SK-N-SH (cell line): ENCODE results near the gene INSYN1. TPM values are rescaled to one million over a fixed set of nuclear protein-coding genes. Genes with fewer than 3 reads are reported as not detected.

Source experiments
- CTCF ChIA-PET: fragments of 300-600, 350-600 bp; formaldehyde crosslinking; extraction: SDS; loops from one replicate; lab custom pipeline; 2021; lab: Yijun Ruan, JAX
- POLR2A ChIA-PET: fragments of 350-600 bp; sonication (Branson Sonifier 250); formaldehyde crosslinking; extraction: SDS; loops from one replicate; lab custom pipeline; 2020; ENCODE audit warnings: antibody characterized with exemption, inconsistent platforms; lab: Yijun Ruan, JAX
- DNase-seq: peaks from one replicate; pipeline ENCODE4 v3.0.0; 2012
- H2AFZ ChIP-seq: fragments of 200-600 bp; sonication (generic); 2 replicates; pipeline ENCODE4 v1.8.1; 2016; ENCODE audit warnings: antibody characterized with exemption, mild to moderate bottlenecking, low read depth
- H3F3A ChIP-seq: fragments of 200-600 bp; sonication (generic); replicated peaks from 2 replicates; pipeline ENCODE3; 2016; ENCODE audit warnings: antibody characterized with exemption, mild to moderate bottlenecking; ENCODE audit not compliant: insufficient read depth
- H3K27ac ChIP-seq, 2 experiments: fragments of 200-500 bp in 1 of 2; fragments of 200-600 bp in 1 of 2; sonication (Bioruptor generic) in 1 of 2; sonication (generic), shearing (Covaris generic) in 1 of 2; 2 replicates each; pipeline versions ENCODE4 v1.5.1 to v1.6.1; 2014 to 2016; ENCODE audit warnings: low read depth in 2 of 2, inconsistent platforms in 1 of 2, low read length in 1 of 2, mild to moderate bottlenecking in 1 of 2, mixed read lengths in 1 of 2
- H3K27me3 ChIP-seq: fragments of 200-600 bp; sonication (generic), shearing (Covaris generic); 2 replicates; pipeline ENCODE4 v1.6.1; 2016; ENCODE audit warnings: mixed run types; ENCODE audit not compliant: insufficient read depth
- H3K36me3 ChIP-seq, 2 experiments: fragments of 200-500 bp in 1 of 2; fragments of 200-600 bp in 1 of 2; sonication (Bioruptor generic) in 1 of 2; sonication (generic) in 1 of 2; replicated peaks in 1 of 2; 2 replicates each; pipeline versions ENCODE3 to v1.5.1; 2014 to 2016; ENCODE audit warnings: low read length in 1 of 2, mild to moderate bottlenecking in 1 of 2; ENCODE audit not compliant: insufficient read depth in 2 of 2, control insufficient read depth in 1 of 2
- H3K4me1 ChIP-seq, 2 experiments: fragments of 200-500 bp in 1 of 2; fragments of 200-600 bp in 1 of 2; sonication (Bioruptor generic) in 1 of 2; sonication (generic), shearing (Covaris generic) in 1 of 2; 2 replicates each; pipeline versions ENCODE4 v1.5.1 to v1.6.1; 2014 to 2016; ENCODE audit warnings: low read depth in 1 of 2, low read length in 1 of 2, mixed run types in 1 of 2; ENCODE audit not compliant: insufficient read depth in 2 of 2, control insufficient read depth in 1 of 2
- H3K4me2 ChIP-seq: fragments of 200-600 bp; sonication (generic), shearing (Covaris generic); 2 replicates; pipeline ENCODE4 v1.6.1; 2017; ENCODE audit warnings: mixed run types
- H3K4me3 ChIP-seq, 2 experiments: fragments of 200-500 bp in 1 of 2; fragments of 200-600 bp in 1 of 2; sonication (Bioruptor generic) in 1 of 2; sonication (generic), shearing (Covaris generic) in 1 of 2; 2 replicates each; pipeline versions ENCODE4 v1.5.1 to v1.8.1; 2014 to 2016; ENCODE audit warnings: low read depth in 2 of 2, inconsistent platforms in 1 of 2, low read length in 1 of 2, mild to moderate bottlenecking in 1 of 2, mixed read lengths in 1 of 2, moderate library complexity in 1 of 2
- H3K79me2 ChIP-seq: fragments of 200-600 bp; sonication (generic); 2 replicates; pipeline ENCODE4 v1.8.1; 2017; ENCODE audit warnings: mild to moderate bottlenecking; ENCODE audit not compliant: insufficient read depth
- H3K9ac ChIP-seq: fragments of 200-600 bp; sonication (generic); 2 replicates; pipeline ENCODE4 v1.6.1; 2017; ENCODE audit warnings: mixed run types
- H3K9me2 ChIP-seq: fragments of 200-600 bp; sonication (generic); 2 replicates; pipeline ENCODE4 v1.6.1; 2017; ENCODE audit warnings: mixed run types
- H3K9me3 ChIP-seq: fragments of 200-600 bp; sonication (generic); 2 replicates; pipeline ENCODE4 v1.6.1; 2017; ENCODE audit warnings: mixed run types, mild to moderate bottlenecking, moderate library complexity
- H4K20me1 ChIP-seq: fragments of 200-600 bp; sonication (generic); 2 replicates; pipeline ENCODE4 v1.6.1; 2017; ENCODE audit warnings: mild to moderate bottlenecking, mixed run types; ENCODE audit not compliant: insufficient read depth
- ELF1 ChIP-seq: IDR thresholded peaks from 2 replicates; pipeline ENCODE4 v1.4.0; 2012
- EZH2phosphoT487 ChIP-seq: fragments of 200-600 bp; sonication (generic); IDR thresholded peaks from 2 replicates; pipeline ENCODE4 v1.6.1; 2017; ENCODE audit warnings: low read depth, mixed run types, mild to moderate bottlenecking, antibody characterized with exemption, moderate library complexity, borderline replicate concordance
- FOXJ3 ChIP-seq: sonication (generic); formaldehyde crosslinking; IDR thresholded peaks from 2 replicates; pipeline ENCODE4 v1.5.1; 2020; ENCODE audit warnings: mild to moderate bottlenecking, missing genetic modification reagents
- FOXM1 ChIP-seq: IDR thresholded peaks from 2 replicates; pipeline ENCODE4 v1.4.0; 2012; ENCODE audit warnings: low read depth, mild to moderate bottlenecking
- GABPA ChIP-seq: IDR thresholded peaks from 2 replicates; pipeline ENCODE4 v1.4.0; 2012; ENCODE audit warnings: low read depth, mild to moderate bottlenecking
- GATA2 ChIP-seq: sonication (generic); formaldehyde crosslinking; IDR thresholded peaks from 2 replicates; pipeline ENCODE4 v1.5.0; 2020; ENCODE audit warnings: mild to moderate bottlenecking, missing genetic modification reagents
- JUND ChIP-seq: IDR thresholded peaks from 2 replicates; pipeline ENCODE4 v1.4.0; 2012
- NRF1 ChIP-seq: IDR thresholded peaks from 2 replicates; pipeline ENCODE4 v1.6.1; 2012; ENCODE audit warnings: low read depth, mild to moderate bottlenecking, low read length
- RAD21 ChIP-seq: IDR thresholded peaks from 2 replicates; pipeline ENCODE4 v1.6.1; 2012; ENCODE audit warnings: mild to moderate bottlenecking, low read length
- RCOR1 ChIP-seq: fragments of 150-350 bp; IDR thresholded peaks from 2 replicates; pipeline ENCODE4 v1.6.1; 2017; ENCODE audit warnings: antibody characterized with exemption, low read length
- RFX5 ChIP-seq: IDR thresholded peaks from 2 replicates; pipeline ENCODE4 v1.6.1; 2012; ENCODE audit warnings: mild to moderate bottlenecking, improper control_type of control experiment, low read length
- SIN3A ChIP-seq: IDR thresholded peaks from 2 replicates; pipeline ENCODE4 v1.6.1; 2012; ENCODE audit warnings: low read depth, mild to moderate bottlenecking, low read length, moderate library complexity, borderline replicate concordance
- SMC3 ChIP-seq: IDR thresholded peaks from 2 replicates; pipeline ENCODE4 v1.6.1; 2012; ENCODE audit warnings: low read depth, low read length, improper control_type of control experiment
- TAF1 ChIP-seq: IDR thresholded peaks from 2 replicates; pipeline ENCODE4 v1.6.1; 2012; ENCODE audit warnings: low read depth, mild to moderate bottlenecking, low read length, moderate library complexity, borderline replicate concordance
- WGBS: methylation state at CpG from one replicate; pipeline ENCODE4 v1.1.6; 2017; ENCODE audit warnings: low lambda C conversion rate; 5-methylcytosine and 5-hydroxymethylcytosine counted together
- polyA plus RNA-seq, 3 experiments: library from polyadenylated mRNA; depleted of rRNA; stranded (reverse); fragments of >200 nt; gene quantifications; 2 replicates each; pipeline ENCODE4 v1.2.3, GENCODE V29; 2012
- TF ChIP-seq, protein P1 (sequence below): IDR thresholded peaks from 2 replicates; pipeline ENCODE4 v1.6.1; 2012; ENCODE audit warnings: mild to moderate bottlenecking, low read depth, low read length, moderate library complexity
- TF ChIP-seq, protein P2 (sequence below): IDR thresholded peaks from 2 replicates; pipeline ENCODE4 v1.4.0; 2012; ENCODE audit warnings: low read depth

INSYN1 gene
- polyA plus RNA-seq, 1 of the 3 experiments (the other 2 are of a cell fraction) = 3.7 TPM

DNA sequence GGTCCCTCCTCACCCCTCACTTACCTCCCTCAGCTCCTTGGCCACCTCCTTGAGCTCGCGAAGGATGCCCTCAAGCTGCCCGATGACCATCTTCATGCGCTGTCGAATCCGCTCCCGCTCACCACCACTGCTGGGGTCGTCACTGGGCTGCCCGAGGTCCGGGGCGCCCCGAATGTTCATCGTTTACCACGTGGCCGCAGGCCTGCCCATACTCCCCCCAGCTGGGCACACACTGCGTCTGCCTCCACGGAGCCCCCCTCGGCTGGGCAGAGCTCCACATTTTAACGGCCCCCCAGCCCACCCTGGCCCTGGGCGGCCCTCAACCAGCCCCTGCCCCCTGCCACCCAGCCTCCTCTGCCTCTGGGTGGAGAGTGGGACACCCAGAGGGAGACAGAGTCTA lies 2.2 kb downstream of the INSYN1 start (continued):
- TF ChIP-seq, protein P1, sequence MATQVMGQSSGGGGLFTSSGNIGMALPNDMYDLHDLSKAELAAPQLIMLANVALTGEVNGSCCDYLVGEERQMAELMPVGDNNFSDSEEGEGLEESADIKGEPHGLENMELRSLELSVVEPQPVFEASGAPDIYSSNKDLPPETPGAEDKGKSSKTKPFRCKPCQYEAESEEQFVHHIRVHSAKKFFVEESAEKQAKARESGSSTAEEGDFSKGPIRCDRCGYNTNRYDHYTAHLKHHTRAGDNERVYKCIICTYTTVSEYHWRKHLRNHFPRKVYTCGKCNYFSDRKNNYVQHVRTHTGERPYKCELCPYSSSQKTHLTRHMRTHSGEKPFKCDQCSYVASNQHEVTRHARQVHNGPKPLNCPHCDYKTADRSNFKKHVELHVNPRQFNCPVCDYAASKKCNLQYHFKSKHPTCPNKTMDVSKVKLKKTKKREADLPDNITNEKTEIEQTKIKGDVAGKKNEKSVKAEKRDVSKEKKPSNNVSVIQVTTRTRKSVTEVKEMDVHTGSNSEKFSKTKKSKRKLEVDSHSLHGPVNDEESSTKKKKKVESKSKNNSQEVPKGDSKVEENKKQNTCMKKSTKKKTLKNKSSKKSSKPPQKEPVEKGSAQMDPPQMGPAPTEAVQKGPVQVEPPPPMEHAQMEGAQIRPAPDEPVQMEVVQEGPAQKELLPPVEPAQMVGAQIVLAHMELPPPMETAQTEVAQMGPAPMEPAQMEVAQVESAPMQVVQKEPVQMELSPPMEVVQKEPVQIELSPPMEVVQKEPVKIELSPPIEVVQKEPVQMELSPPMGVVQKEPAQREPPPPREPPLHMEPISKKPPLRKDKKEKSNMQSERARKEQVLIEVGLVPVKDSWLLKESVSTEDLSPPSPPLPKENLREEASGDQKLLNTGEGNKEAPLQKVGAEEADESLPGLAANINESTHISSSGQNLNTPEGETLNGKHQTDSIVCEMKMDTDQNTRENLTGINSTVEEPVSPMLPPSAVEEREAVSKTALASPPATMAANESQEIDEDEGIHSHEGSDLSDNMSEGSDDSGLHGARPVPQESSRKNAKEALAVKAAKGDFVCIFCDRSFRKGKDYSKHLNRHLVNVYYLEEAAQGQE = no peak
- no peak for TF ChIP-seq RAD21

DNA sequence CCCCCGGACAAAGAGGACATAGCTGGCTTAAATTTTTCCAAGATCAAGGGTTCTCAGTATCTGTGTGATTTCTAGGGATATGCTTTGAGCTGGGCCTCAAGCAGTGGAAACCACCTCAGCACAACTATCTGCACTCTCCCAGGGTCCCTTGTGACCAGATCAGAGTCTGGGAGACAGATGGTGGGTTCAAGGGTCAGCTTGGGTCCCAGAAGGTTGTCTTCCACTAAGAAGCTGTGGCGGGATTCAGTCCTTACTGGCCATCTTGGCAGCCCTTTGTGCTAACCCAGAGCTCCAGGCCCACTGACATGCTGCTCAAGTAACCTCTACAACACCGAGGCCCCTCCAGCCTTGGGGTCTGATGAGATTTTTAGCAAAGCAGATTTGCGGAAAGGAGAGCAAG lies 2.7 kb downstream of the INSYN1 start:
- no peak for TF ChIP-seq RCOR1
- TF ChIP-seq, protein P2, sequence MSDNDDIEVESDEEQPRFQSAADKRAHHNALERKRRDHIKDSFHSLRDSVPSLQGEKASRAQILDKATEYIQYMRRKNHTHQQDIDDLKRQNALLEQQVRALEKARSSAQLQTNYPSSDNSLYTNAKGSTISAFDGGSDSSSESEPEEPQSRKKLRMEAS = no peak
- no peak for TF ChIP-seq GABPA
- TF ChIP-seq TAF1 = no peak
- no peak for TF ChIP-seq GATA2 (CRISPR knock-in tag)
- TF ChIP-seq, all 33 proteins: peak for 0
- Histone ChIP-seq H3K79me2 (no peaks in the 10 kb centered on the region), H3K4me1 (peaks cover 0 to 2% of the 10 kb centered on the region in 2 experiments; a peak in 1 of 4 replicates), H3K9ac (no peak overlapping the region), H2AFZ (no peak overlapping the region), H4K20me1 (no peaks in the 10 kb centered on the region), H3K4me3 (no peak overlapping the region), H3K4me2 (no peak overlapping the region), H3K27ac (no peak overlapping the region), H3K9me2 (no peaks in the 10 kb centered on the region), H3K9me3 (no peaks in the 10 kb centered on the region), H3K36me3 (no peaks in the 10 kb centered on the region), H3K27me3 (no peaks in the 10 kb centered on the region; the same call in 1 of the 2 replicates), H3F3A (no peaks in the 10 kb centered on the region)
- DNase-seq = no peak
- 87% methylated on average over 4 of the region's 4 CpGs for WGBS
- ChIA-PET CTCF (interaction anchor here (1.0 to 1.3 kb wide), 5 partner anchors 10 to 124 kb away, joined by 3 to 5 read pairs (median 3); no protein-coding TSS in a partner anchor), POLR2A (interaction anchor here (1.1 kb wide), 1 partner anchor 13 kb away, joined by 3 read pairs; no protein-coding TSS in a partner anchor)

DNA sequence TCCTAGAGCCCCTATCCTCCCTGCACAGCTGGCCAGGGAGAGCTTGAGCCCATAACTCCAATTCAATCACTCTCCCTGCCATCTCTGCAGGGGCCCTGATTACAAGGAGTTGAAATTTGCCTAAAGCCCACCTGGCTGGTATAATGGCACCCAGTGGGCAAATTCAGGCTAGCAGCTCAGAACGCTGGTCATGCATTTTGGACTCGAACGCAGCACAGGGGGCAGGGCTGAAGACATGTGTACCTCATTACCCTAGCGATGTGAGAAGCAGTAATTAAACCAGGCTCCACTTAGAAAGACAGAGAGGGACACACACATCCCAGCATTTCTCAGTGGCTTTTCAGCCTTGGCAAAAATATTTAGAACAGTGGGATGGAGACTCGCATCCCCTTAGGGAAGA lies 3.2 kb downstream of the INSYN1 start:
- no peak overlapping the region for H2AFZ ChIP-seq
- H3K9ac ChIP-seq = no peak overlapping the region
- H3K9me2 ChIP-seq = no peaks in the 10 kb centered on the region
- TF ChIP-seq, protein P2 = no peak
- no peak for TF ChIP-seq RCOR1
- no peak for TF ChIP-seq EZH2phosphoT487
- no peak for TF ChIP-seq SMC3
- TF ChIP-seq SIN3A = no peak
- no peak for TF ChIP-seq TAF1
- TF ChIP-seq RFX5 = no peak
- no peak for TF ChIP-seq FOXJ3 (CRISPR knock-in tag)
- no peak for TF ChIP-seq FOXM1
- no peak for TF ChIP-seq GABPA
- TF ChIP-seq JUND = no peak
- TF ChIP-seq NRF1 = no peak
- no peak for TF ChIP-seq ELF1
- H3K4me1 ChIP-seq = no peaks in the 10 kb centered on the region; a peak in 1 of 4 replicates
- no peaks in the 10 kb centered on the region for H3K36me3 ChIP-seq
- H3K79me2 ChIP-seq = no peaks in the 10 kb centered on the region
- no peaks in the 10 kb centered on the region for H4K20me1 ChIP-seq
- DNase-seq = no peak
- no peaks in the 10 kb centered on the region for H3K9me3 ChIP-seq
- no peak overlapping the region for H3K4me3 ChIP-seq
- no peak overlapping the region for H3K27ac ChIP-seq
- H3K4me2 ChIP-seq = no peak overlapping the region
- ChIA-PET POLR2A (interaction anchor here (1.1 kb wide), 1 partner anchor 12 kb away, joined by 3 read pairs; no protein-coding TSS in a partner anchor), CTCF (interaction anchor here (1.0 to 1.3 kb wide), 4 partner anchors 9 to 124 kb away, joined by 3 to 5 read pairs (median 3); no protein-coding TSS in a partner anchor)
- no peaks in the 10 kb centered on the region; the same call in 1 of the 2 replicates for H3K27me3 ChIP-seq
- H3F3A ChIP-seq = no peaks in the 10 kb centered on the region
- 88% methylated on average over 5 of the region's 5 CpGs for WGBS
